Right cardiac atrium (tissue), 5 donors: ENCODE measurements around the gene FAM149A. TPM values are rescaled to one million over a fixed set of nuclear protein-coding genes. Genes with fewer than 3 reads are reported as not detected.

Source experiments
- ATAC-seq, 2 donors: fragments of 200-7000 bp; cut with Tn5 transposase; one replicate each; pipeline versions ENCODE4 v1.8.0 to v1.9.1; 2020; ENCODE audit warnings: moderate library complexity in 2 of 2, mild to moderate bottlenecking in 1 of 2
- DNase-seq, 3 donors: peaks; one replicate each; pipeline ENCODE4 v3.0.0-alpha.2; 2020
- H3K27ac ChIP-seq: one replicate; pipeline ENCODE4 v1.5.1; 2013; ENCODE audit warnings: mild to moderate bottlenecking, low read length, control low read depth, moderate library complexity
- H3K27me3 ChIP-seq: one replicate; pipeline ENCODE4 v1.6.1; 2013; ENCODE audit not compliant: control insufficient read depth, insufficient read depth
- H3K4me1 ChIP-seq: one replicate; pipeline ENCODE4 v1.6.1; 2013; ENCODE audit warnings: low read length; ENCODE audit not compliant: control insufficient read depth, insufficient read depth
- H3K4me3 ChIP-seq: one replicate; pipeline ENCODE4 v1.5.1; 2013; ENCODE audit warnings: low read length, control low read depth
- H3K9me3 ChIP-seq: one replicate; pipeline ENCODE4 v1.6.1; 2013; ENCODE audit warnings: low read length; ENCODE audit not compliant: control insufficient read depth
- WGBS: extraction: QIAGEN DNeasy Blood & Tissue Kit; methylation state at CpG from one replicate; pipeline ENCODE4 v1.1.7; 2013; 5-methylcytosine and 5-hydroxymethylcytosine counted together
- intact Hi-C, 4 donors: fragments of 100-400 bp; cut with DNase I; formaldehyde crosslinking; loops; one replicate each; pipeline versions ENCODE4 v1.11.0 to v1.14.0; 2022 to 2023
- polyA plus RNA-seq: library from polyadenylated mRNA; stranded (reverse); fragments of 200-250 nt; gene quantifications from one replicate; pipeline ENCODE4 v1.2.3, GENCODE V29; 2013
- total RNA-seq, 4 donors: library from RNA; stranded (reverse); fragmentation: NEBNext Ultra II Directional; extraction: Animal tissue kit (Norgen Biotek cat#: 25700); gene quantifications; one replicate each; pipeline ENCODE4 v1.2.1, GENCODE V29; 2021
- donor health status: healthy with polysubstance abuse.
- donor health status: DM: no; HTN: yes; CAD: no.
- donor health status: DM: no; HTN: no; CAD: no.
- donor health status: DM: no; HTN: yes; CAD: no; lungs with severe emphysema.
- donor health status: DM: yes; HTN: yes; CAD: no.

FAM149A gene
- total and polyA plus RNA-seq, 5 donors = 7.9 to 17.6 (median 10.8) TPM

- ATAC-seq = no peak
- H3K27me3 ChIP-seq = no peaks in the 10 kb centered on the region
- 57% methylated on average over 4 of the region's 4 CpGs for WGBS
- H3K27ac ChIP-seq = peak overlapping the region; percentile 59
- intact Hi-C loops = no loop called here
- DNase-seq = no peak
- H3K4me1 ChIP-seq = peaks cover 3% of the 10 kb centered on the region
- H3K4me3 ChIP-seq = no peak overlapping the region
- no peaks in the 10 kb centered on the region for H3K9me3 ChIP-seq
Measured at GRCh38 chr4:186189656-186190055, 85.2 kb downstream of the FAM149A start.

- ATAC-seq = peak; percentile 68
- peaks cover 3% of the 10 kb centered on the region for H3K4me1 ChIP-seq
- intact Hi-C loops = no loop called here
Measured at GRCh38 chr4:186190581-186191199, 86.2 kb downstream of the FAM149A start.

DNA sequence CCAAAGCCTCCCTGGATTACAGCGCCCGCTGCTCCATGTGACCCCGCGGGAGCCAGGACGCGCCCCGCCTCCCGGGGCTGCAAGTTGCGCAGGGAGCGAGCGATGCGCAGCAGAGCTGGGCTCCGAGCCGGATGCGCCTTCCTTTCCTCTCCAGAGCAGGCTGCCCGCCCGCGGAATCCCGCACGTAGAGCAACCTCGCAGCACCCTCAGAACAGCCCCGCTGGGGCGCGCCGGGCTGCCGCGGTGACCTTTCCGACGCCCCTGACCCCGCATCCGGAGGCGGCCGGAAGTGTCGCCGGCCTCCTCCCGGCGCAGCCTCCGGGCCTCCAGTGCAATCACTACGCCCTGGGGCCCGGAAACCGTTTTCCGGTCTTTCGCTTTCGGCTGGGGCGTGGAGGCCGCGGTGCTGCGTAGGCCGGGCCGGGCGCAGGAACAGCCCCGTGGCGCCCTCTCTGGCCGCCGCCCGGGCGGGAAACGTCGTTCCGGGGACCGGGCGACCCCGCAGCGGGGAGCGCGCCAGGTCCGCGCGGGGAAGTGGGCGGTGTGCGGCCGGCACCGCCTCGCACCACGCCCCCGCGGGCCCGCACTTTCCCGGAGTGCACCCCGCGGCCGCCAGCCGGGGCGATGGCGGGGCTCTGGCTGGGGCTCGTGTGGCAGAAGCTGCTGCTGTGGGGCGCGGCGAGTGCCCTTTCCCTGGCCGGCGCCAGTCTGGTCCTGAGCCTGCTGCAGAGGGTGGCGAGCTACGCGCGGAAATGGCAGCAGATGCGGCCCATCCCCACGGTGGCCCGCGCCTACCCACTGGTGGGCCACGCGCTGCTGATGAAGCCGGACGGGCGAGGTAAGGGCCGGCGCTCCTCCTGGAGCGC lies 86.9 kb downstream of the FAM149A start, which contains the start of gene CYP4V2:
CYP4V2 (plus strand) TSS at position 368 of the 866 bp plus-strand sequence; CDS start at position 625, 257 bp downstream.
- ATAC-seq = peak; percentile 91 to 92
- peak; percentile 84 to 94 (median 93) for DNase-seq
- WGBS = under 1% methylated on average over 107 of the region's 107 CpGs
- Histone ChIP-seq H3K27me3 (no peaks in the 10 kb centered on the region), H3K4me1 (peaks cover 3% of the 10 kb centered on the region), H3K4me3 (peak within 1 kb of the TSS; percentile 71), H3K27ac (peak within 1 kb of the TSS; percentile 78), H3K9me3 (no peaks in the 10 kb centered on the region)
- intact Hi-C loops = no loop called here

More at GRCh38 chr4:186190581-186191199, 86.2 kb downstream of the FAM149A start:
- H3K27me3 ChIP-seq = no peaks in the 10 kb centered on the region
- peak overlapping the region; percentile 78 for H3K27ac ChIP-seq
- WGBS = under 1% methylated on average over 34 of the region's 34 CpGs
- peak in 1 of 3 donors; percentile 77 for DNase-seq
- peak overlapping the region; percentile 71 for H3K4me3 ChIP-seq
- no peaks in the 10 kb centered on the region for H3K9me3 ChIP-seq

DNA sequence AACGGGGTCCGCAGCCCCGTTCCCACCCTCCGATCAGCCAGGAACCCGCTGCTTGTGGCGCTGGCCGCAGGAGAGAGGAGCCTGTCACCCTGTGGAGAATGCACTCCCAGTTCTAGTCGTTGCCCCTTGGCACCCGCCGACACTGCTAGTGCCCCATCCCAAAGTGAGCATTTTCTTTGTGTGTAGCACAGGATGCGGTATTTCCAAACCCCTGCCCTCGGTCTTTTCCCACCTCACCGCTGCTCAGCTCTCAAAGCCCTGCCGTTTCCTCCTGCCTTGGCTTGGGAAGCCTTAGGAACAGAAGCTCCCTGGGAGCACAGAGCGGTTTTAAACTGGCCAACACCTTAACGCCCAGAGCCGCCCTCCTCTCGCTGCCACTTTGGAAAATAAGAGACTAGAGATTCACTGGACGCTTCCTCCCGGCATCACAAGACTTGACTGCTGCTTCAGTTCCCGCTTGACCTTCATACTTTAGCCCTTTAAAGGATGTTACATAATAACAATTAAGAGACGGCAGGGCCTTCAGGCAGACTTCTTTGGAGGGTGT lies 87.6 kb downstream of the FAM149A start:
- Histone ChIP-seq H3K27ac (peak overlapping the region; percentile 78), H3K4me1 (peaks cover 3% of the 10 kb centered on the region), H3K9me3 (no peaks in the 10 kb centered on the region), H3K4me3 (peak overlapping the region; percentile 71), H3K27me3 (no peaks in the 10 kb centered on the region)
- intact Hi-C loops = no loop called here
- ATAC-seq = peak; percentile 18 to 40
- WGBS = under 1% methylated on average over 22 of the region's 22 CpGs
- peak; percentile 42 to 78 (median 63) for DNase-seq

DNA sequence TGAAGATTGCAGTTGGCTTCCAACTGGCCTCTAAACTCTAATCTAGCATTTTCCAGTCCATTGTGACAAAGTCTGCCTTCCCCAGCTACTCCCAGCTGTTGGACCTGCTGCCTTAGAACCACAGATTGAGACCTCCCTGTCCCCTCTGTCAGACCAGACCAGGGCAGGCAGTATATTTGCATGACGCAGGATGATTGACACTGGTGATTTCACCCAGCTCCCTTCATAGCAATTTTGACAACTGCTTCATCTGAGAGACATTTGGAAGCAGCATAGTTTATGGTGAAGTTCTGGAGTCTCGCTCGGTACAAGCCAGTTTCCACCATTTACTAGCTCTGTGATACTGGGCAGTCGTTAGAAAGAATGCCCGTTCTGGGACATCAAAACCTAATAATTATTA lies 89.3 kb downstream of the FAM149A start:
- Histone ChIP-seq H3K27ac (peak overlapping the region; percentile 43), H3K9me3 (no peaks in the 10 kb centered on the region), H3K4me1 (peaks cover 3% of the 10 kb centered on the region), H3K27me3 (no peaks in the 10 kb centered on the region), H3K4me3 (no peak overlapping the region)
- intact Hi-C loops = no loop called here
- 95% methylated on average over 5 of the region's 5 CpGs for WGBS
- DNase-seq (no peak), ATAC-seq (no peak)

- intact Hi-C loops = no loop called here
Measured at GRCh38 chr4:186196063-186196462, 91.6 kb downstream of the FAM149A start.

GRCh38 chr4:186200516-186200915 lies 96.0 kb downstream of the FAM149A start:
- Histone ChIP-seq H3K27ac (peak overlapping the region; percentile 83), H3K9me3 (no peaks in the 10 kb centered on the region), H3K4me3 (no peak overlapping the region), H3K27me3 (no peaks in the 10 kb centered on the region), H3K4me1 (peaks cover 4% of the 10 kb centered on the region)
- DNase-seq = no peak
- whole genome bisulfite sequencing = 48% methylated on average over 6 of the region's 6 CpGs
- ATAC-seq = peak; percentile 18 to 38
- intact Hi-C loops = no loop called here

More at GRCh38 chr4:186196063-186196462, 91.6 kb downstream of the FAM149A start:
- Histone ChIP-seq H3K4me3 (no peak overlapping the region), H3K27me3 (no peaks in the 10 kb centered on the region), H3K9me3 (no peaks in the 10 kb centered on the region), H3K27ac (no peak overlapping the region), H3K4me1 (peaks cover 3% of the 10 kb centered on the region)
- 98% methylated on average over 6 of the region's 6 CpGs for WGBS
- DNase-seq (no peak), ATAC-seq (no peak)

DNA sequence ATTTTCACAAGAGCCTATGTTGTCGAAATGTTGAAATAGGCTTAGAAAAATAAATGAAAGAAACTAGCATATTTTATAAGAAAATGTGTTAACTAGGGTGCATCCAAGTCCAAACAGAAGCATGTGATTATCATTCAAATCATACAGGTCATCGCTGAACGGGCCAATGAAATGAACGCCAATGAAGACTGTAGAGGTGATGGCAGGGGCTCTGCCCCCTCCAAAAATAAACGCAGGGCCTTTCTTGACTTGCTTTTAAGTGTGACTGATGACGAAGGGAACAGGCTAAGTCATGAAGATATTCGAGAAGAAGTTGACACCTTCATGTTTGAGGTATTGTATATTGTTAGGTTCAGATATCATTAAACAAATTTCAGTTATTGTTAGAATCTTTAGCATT lies 96.5 kb downstream of the FAM149A start:
- Histone ChIP-seq H3K4me3 (no peak overlapping the region), H3K9me3 (no peaks in the 10 kb centered on the region), H3K27me3 (no peaks in the 10 kb centered on the region), H3K4me1 (peaks cover 4% of the 10 kb centered on the region), H3K27ac (peak overlapping the region; percentile 24)
- ATAC-seq (peak in 1 of 2 donors; percentile 49), DNase-seq (no peak)
- intact Hi-C loops = no loop called here
- 58% methylated on average over 7 of the region's 7 CpGs for WGBS

DNA sequence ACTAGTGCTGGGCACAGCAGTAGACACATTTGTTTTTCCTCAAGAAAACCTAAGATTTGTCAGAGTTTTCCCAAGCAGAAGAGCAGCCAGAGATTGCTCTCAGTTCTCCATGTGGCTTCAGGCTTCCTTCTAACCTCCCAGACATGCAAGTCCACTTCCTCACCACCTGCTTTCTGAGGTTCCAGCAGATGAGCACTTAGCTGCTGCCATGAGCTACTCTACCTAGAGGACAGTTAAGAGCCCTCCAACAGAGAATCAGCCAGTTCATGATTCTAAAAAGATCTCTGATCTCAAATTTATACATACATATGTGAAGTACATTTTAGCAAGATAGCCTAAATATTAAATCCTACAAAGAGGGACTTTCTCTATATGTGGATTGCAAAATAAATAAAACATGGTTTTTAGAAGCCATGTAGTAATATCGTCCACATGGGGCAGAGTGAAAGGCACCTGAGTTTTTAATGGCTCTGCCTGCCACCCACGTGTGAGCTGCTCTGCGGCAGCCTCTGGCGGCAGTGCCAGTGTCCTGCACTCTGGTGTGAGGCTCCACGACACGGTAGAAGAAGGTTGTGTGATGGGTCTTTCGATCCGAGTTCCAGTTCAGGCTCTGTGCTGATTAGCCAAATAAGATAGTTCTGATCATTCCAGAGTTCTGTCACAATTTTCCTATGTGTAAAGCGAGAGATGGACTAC lies 97.2 kb downstream of the FAM149A start:
- ATAC-seq (peak; percentile 57 to 72), DNase-seq (peak in 2 of 3 donors; percentile 66 to 73)
- Histone ChIP-seq H3K9me3 (no peaks in the 10 kb centered on the region), H3K27me3 (no peaks in the 10 kb centered on the region), H3K4me3 (no peak overlapping the region), H3K4me1 (peaks cover 4% of the 10 kb centered on the region), H3K27ac (peak overlapping the region; percentile 37)
- WGBS = 44% methylated on average over 9 of the region's 9 CpGs
- intact Hi-C loops = no loop called here

DNA sequence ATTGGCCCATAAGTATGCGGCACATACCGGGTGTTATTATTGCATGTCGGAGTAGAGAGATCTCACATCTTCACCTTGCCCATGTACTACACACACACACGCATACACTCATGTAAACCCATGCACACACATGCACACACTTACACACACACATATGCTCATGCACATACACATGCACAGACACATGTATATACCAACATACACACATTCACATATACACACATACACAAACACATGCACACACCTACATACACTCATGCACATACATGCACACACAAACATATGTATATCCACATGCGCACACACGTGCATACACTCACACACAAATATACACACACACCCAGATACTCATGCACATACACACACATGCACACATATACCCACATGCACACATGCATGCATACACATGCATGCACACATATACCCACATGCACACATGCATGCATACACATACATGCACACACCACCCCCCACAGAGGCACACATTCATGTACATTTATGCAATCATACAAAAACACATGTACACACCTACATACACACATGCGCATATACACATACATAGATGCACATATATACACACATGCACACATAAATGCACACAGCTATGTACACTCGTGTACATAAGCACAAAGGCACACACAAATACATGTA lies 98.1 kb downstream of the FAM149A start:
- peak in 1 of 2 donors; percentile 12 for ATAC-seq
- WGBS = 89% methylated on average over 8 of the region's 8 CpGs
- intact Hi-C loops = no loop called here

More for the DNA sequence above, 98.1 kb downstream of the FAM149A start:
- Histone ChIP-seq H3K4me1 (peaks cover 4% of the 10 kb centered on the region), H3K9me3 (no peaks in the 10 kb centered on the region), H3K27me3 (no peaks in the 10 kb centered on the region), H3K27ac (no peak overlapping the region), H3K4me3 (no peak overlapping the region)
- no peak for DNase-seq
